Measurements from ENCODE around the gene SEL1L3. TPM values are rescaled to one million over a fixed set of nuclear protein-coding genes. Genes with fewer than 3 reads are reported as not detected.
A peak's percentile ranks its signal among the peaks of the same experiment; 100 is the strongest.

The SEL1L3 gene
- total and polyA plus RNA-seq, 2 donors (not counting 1 experiment from before 2014, with no cell fraction given): 120 to 280 TPM

DNA sequence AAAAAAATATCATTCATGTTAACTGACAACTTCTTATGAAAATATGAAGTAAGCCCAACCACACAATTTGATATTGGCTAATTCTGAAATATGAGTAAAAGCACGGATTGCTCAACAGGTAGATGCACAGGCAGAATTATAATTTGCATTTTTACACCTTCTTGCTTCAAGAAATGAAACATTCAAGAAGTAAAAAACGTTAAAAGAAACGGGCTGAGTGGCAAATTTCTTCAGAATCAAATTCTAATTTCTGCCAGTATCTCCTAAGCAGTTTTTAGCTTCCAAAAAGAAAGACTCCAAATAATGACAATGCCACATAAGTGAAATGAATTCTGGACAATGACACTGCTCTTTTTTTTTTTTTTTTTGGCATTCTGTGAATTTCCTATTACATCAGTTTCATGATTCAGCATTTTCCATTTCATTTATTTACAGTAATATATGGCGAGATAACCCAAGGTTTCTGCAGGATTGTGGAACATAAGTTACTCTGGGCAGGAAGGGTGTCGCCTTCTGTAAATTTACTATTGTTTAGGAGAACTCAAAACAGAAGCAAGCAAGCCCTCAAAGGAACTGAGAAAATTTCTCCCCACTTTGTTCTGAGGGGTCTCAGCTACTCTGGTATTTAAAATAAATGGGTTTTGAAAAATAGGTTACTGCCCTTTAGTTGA, 1.4 kb downstream of the SEL1L3 start:
- H3K9me3 ChIP-seq (ENCODE audit: control extremely low read depth in 1 of 3, control insufficient read depth in 2 of 3, insufficient read depth in 1 of 3, low read length in 2 of 3): no peaks in the 10 kb centered on the region
- H3K4me2 ChIP-seq (replicated peaks; ENCODE audit: low read depth, low read length, poor library complexity, severe bottlenecking): peak overlapping the region; percentile 78
- Mint-ChIP-seq H3K27me3 (no peaks in the 10 kb centered on the region), H3K9me3 (ENCODE audit: insufficient read depth) (no peaks in the 10 kb centered on the region), H3K27ac (peak overlapping the region; percentile 95), H3K4me3 (peak overlapping the region; percentile 93), H3K4me1 (peaks cover 78% of the 10 kb centered on the region)
- DNase-seq (peak; percentile 37), ATAC-seq (ENCODE audit: low read depth) (no peak)
- peak overlapping the region; percentile 86 to 88 for H3K27ac ChIP-seq (ENCODE audit: low read length in 2 of 2)
- no CpG with 5 or more reads among the region's 5 CpGs for WGBS (ENCODE audit: insufficient coverage)
- peaks cover 78 to 79% of the 10 kb centered on the region in 2 donors for H3K4me1 ChIP-seq (ENCODE audit: control insufficient read depth in 2 of 2, insufficient read depth in 2 of 2, low read length in 2 of 2)
- H3K36me3 ChIP-seq (replicated peaks in 1 of 2; ENCODE audit: control extremely low read depth in 1 of 2, control insufficient read depth in 1 of 2, extremely low read depth in 1 of 2, insufficient read depth in 2 of 2, low read length in 1 of 2): peaks cover 0 to 23% of the 10 kb centered on the region in 2 experiments
- H4K20me1 ChIP-seq (ENCODE audit: control insufficient read depth, insufficient read depth, low read length, poor library complexity, severe bottlenecking): peaks cover 24% of the 10 kb centered on the region
- no peaks in the 10 kb centered on the region for H3K27me3 ChIP-seq (replicated peaks in 1 of 4; ENCODE audit: control extremely low read depth in 1 of 4, control insufficient read depth in 3 of 4, insufficient read depth in 4 of 4, low read length in 3 of 4)
- H3K9ac ChIP-seq (ENCODE audit: low read length): peak overlapping the region; percentile 82
- intact Hi-C loops (cut with micrococcal nuclease): loop anchor here (5.0 to 10.0 kb wide), 4 partner anchors 461 to 1131 kb away; partner anchors contain the start of genes RBPJ and TBC1D19
- H3K79me2 ChIP-seq (ENCODE audit: control insufficient read depth, insufficient read depth, low read length): peaks cover 77% of the 10 kb centered on the region
- CTCF ChIA-PET: interaction anchor here (0.6 to 1.6 kb wide), 5 partner anchors 15 to 464 kb away, joined by 3 to 8 read pairs (median 4); partner anchors contain the start of gene SMIM20
- H3K4me3 ChIP-seq (ENCODE audit: control extremely low read depth in 1 of 5, extremely low read depth in 1 of 5, insufficient read depth in 1 of 5, low read depth in 2 of 5, low read length in 4 of 5): peak overlapping the region; percentile 55 to 90 (median 82)
- peak overlapping the region; percentile 57 for H2AFZ ChIP-seq (ENCODE audit: insufficient read depth, low read depth, low read length, poor library complexity, severe bottlenecking)
- TF ChIP-seq EZH2 (IDR thresholded peaks at IDR 0.05; ENCODE audit: borderline replicate concordance, insufficient read depth, low read depth, low read length, poor library complexity, severe bottlenecking) (no peak), CTCF (IDR thresholded peaks at IDR 0.05) (no peak)
- POLR2A ChIA-PET: interaction anchor here (0.7 to 2.1 kb wide), 6 partner anchors 9 to 512 kb away, joined by 3 to 11 read pairs (median 6); partner anchors contain the start of gene SMIM20
